ENCODE measurements around the gene OAF. TPM values are rescaled to one million over a fixed set of nuclear protein-coding genes. Genes with fewer than 3 reads are reported as not detected.

The OAF gene
- total RNA-seq, 3 donors from 2014 or later (not counting 1 experiment from before 2014, with no cell fraction given), result 2.8 to 5.1 (median 3.8) TPM

DNA sequence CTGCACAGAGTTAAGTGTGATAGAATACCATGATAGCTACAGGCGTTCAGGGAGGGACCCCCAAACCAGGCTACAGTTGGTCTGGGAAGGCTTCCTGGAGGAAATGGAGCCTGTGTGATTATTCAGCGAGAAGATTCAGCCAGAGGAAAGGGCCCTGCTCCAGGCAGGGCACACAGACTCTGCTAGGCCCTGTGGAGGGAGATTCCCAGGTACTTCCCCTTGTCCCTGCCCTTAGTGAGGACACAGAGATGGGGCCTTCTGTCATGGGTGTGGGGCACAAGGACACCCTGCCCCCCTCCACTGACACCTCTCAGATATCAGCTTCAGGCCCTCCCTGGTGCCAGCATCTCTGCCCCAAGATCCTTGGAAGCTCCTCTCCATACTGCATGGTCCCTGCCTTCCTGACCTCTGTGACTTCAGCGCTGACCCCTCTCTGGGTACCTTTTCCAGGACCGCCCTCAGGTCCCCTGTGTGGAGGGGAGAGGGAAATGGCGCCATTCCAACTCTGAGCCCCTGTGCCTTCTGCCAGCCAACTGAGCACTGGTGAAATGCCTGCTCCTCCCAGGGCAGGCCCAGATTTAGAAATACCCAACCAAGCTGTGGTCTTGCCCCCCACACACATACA, 16.5 kb downstream of the OAF start:
- H3K27me3 Mint-ChIP-seq (ENCODE audit: low read depth in 2 of 2), result no peaks in the 10 kb centered on the region
- peaks cover 7 to 10% of the 10 kb centered on the region in 2 donors for H3K4me1 Mint-ChIP-seq
- Histone ChIP-seq H3K36me3 (ENCODE audit: control insufficient read depth, insufficient read depth, low read length) (no peaks in the 10 kb centered on the region), H3K4me1 (ENCODE audit: control insufficient read depth, insufficient read depth, low read length) (peaks cover 12% of the 10 kb centered on the region), H3K9me3 (ENCODE audit: control insufficient read depth, insufficient read depth, low read length) (no peaks in the 10 kb centered on the region), H3K27ac (ENCODE audit: low read length) (no peak overlapping the region), H3K27me3 (ENCODE audit: control insufficient read depth, insufficient read depth, low read length) (no peaks in the 10 kb centered on the region), H3K4me3 (ENCODE audit: low read length) (no peak overlapping the region)
- DNase-seq, result no peak
- TF ChIP-seq CTCF (IDR thresholded peaks at IDR 0.05), result no peak
- H3K4me3 Mint-ChIP-seq, result no peak overlapping the region
- no peaks in the 10 kb centered on the region for H3K36me3 Mint-ChIP-seq
- H3K27ac Mint-ChIP-seq, result no peak overlapping the region
- ATAC-seq, result no peak
- WGBS (ENCODE audit: insufficient coverage), result 84% methylated on average over 5 of the region's 5 CpGs
- intact Hi-C loops (cut with micrococcal nuclease), result no loop called here
- H3K9me3 Mint-ChIP-seq, result no peaks in the 10 kb centered on the region

DNA sequence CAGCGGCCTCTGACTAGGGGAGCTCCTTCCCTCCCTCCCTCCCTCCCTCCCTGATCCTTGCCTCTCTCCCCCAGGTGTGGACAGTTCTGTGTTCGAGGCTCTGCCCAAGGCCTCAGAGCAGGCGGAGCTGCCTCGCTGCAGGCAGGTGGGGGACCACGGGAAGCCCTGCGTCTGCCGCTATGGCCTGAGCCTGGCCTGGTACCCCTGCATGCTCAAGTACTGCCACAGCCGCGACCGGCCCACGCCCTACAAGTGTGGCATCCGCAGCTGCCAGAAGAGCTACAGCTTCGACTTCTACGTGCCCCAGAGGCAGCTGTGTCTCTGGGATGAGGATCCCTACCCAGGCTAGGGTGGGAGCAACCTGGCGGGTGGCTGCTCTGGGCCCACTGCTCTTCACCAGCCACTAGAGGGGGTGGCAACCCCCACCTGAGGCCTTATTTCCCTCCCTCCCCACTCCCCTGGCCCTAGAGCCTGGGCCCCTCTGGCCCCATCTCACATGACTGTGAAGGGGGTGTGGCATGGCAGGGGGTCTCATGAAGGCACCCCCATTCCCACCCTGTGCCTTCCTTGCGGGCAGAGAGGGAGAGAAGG, 18.1 kb downstream of the OAF start:
- no peak overlapping the region for H3K4me3 ChIP-seq (ENCODE audit: low read length)
- WGBS (ENCODE audit: insufficient coverage), result 88% methylated on average over 16 of the region's 16 CpGs
- H3K4me1 ChIP-seq (ENCODE audit: control insufficient read depth, insufficient read depth, low read length), result peaks cover 12% of the 10 kb centered on the region
- no peak for DNase-seq
- H3K9me3 ChIP-seq (ENCODE audit: control insufficient read depth, insufficient read depth, low read length), result no peaks in the 10 kb centered on the region
- intact Hi-C loops (cut with micrococcal nuclease), result loop anchor here (1.0 kb wide), 1 partner anchor 57 kb away; no protein-coding TSS in a partner anchor
- no peaks in the 10 kb centered on the region for H3K27me3 ChIP-seq (ENCODE audit: control insufficient read depth, insufficient read depth, low read length)
- TF ChIP-seq CTCF (IDR thresholded peaks at IDR 0.05), result no peak
- H3K4me1 Mint-ChIP-seq, result peaks cover 7 to 10% of the 10 kb centered on the region in 2 donors
- H3K27ac ChIP-seq (ENCODE audit: low read length), result no peak overlapping the region
- H3K36me3 Mint-ChIP-seq, result no peaks in the 10 kb centered on the region
- H3K27ac Mint-ChIP-seq, result no peak overlapping the region
- H3K27me3 Mint-ChIP-seq (ENCODE audit: low read depth in 2 of 2), result peaks cover 0 to 2% of the 10 kb centered on the region in 2 donors
- no peaks in the 10 kb centered on the region for H3K36me3 ChIP-seq (ENCODE audit: control insufficient read depth, insufficient read depth, low read length)
- H3K9me3 Mint-ChIP-seq, result no peaks in the 10 kb centered on the region
- ATAC-seq, result no peak
- H3K4me3 Mint-ChIP-seq, result no peak overlapping the region

DNA sequence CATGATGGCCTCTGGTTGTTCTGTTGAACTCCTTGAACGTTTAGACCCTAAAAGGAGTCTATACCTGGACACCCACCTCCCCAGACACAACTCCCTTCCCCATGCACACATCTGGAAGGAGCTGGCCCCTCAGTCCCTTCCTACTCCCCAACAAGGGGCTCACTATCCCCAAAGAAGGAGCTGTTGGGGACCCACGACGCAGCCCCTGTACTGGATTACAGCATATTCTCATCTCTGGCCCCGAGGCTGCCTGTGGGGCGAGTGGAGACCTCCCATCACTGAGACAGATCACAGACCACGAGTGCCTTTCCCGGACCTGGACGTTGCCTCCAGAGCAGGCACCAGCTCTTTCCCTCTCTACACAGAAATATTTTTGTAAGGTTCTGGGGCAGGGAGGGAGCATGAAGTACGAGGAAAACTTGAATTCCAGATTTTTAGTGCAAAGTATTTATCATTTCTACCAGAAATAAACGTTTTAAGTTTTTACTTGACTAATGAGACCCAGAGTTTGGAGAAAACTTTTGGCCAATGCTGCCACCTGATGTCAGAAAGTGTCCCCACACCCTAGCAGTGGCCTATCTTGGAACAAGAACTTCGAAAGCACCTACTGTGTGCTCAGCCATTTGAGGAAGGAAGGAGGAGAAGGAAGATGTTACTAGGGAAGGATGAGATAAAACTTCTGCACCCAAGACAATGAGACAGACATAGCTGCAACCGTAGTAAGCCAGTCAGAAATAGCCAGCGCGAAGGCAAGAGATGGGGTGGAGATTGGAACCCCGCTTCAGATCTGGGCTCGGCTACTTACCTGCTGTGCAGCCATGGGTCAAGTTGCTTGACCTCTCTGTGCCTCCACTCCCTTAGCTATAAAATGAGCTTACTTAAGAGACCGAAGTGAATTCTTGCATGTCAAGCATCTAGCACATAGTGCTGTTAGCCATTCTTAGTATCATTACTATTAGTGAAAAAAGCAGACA, 18.9 kb downstream of the OAF start:
- ATAC-seq (peak in 1 of 3 donors; percentile 36), DNase-seq (peak in 1 of 2 donors; percentile 46)
- Histone ChIP-seq H3K36me3 (ENCODE audit: control insufficient read depth, insufficient read depth, low read length) (no peaks in the 10 kb centered on the region), H3K9me3 (ENCODE audit: control insufficient read depth, insufficient read depth, low read length) (no peaks in the 10 kb centered on the region), H3K4me1 (ENCODE audit: control insufficient read depth, insufficient read depth, low read length) (peaks cover 8% of the 10 kb centered on the region), H3K27ac (ENCODE audit: low read length) (no peak overlapping the region), H3K27me3 (ENCODE audit: control insufficient read depth, insufficient read depth, low read length) (no peaks in the 10 kb centered on the region), H3K4me3 (ENCODE audit: low read length) (no peak overlapping the region)
- Mint-ChIP-seq H3K36me3 (no peaks in the 10 kb centered on the region), H3K27ac (no peak overlapping the region), H3K4me3 (no peak overlapping the region), H3K9me3 (no peaks in the 10 kb centered on the region), H3K4me1 (peaks cover under 1 to 6% of the 10 kb centered on the region in 2 donors), H3K27me3 (ENCODE audit: low read depth in 2 of 2) (peaks cover 5 to 11% of the 10 kb centered on the region in 2 donors)
- TF ChIP-seq CTCF (IDR thresholded peaks at IDR 0.05), result peak; percentile 47
- intact Hi-C loops (cut with micrococcal nuclease), result loop anchor here (1.0 kb wide), 1 partner anchor 57 kb away; no protein-coding TSS in a partner anchor
- WGBS (ENCODE audit: insufficient coverage), result 71% methylated on average over 16 of the region's 17 CpGs
